GM20431 (cell line): ENCODE measurements around the gene MEIS2.
"Not testable (repeated sequence)": the region's sequence is repeated elsewhere in the genome, so short reads cannot be mapped to it uniquely, and the experiment has no call there.

Experiments
- in situ Hi-C: fragments of 300-500 bp; cut with MseI, MboI; formaldehyde crosslinking; loops from one replicate; pipeline ENCODE4 v1.15.0; 2020; ENCODE audit warnings: low sequenced_read_pairs; ENCODE audit not compliant: unreplicated experiment

The MEIS2 gene

GRCh38 chr15:36980281-36980680 lies 120.1 kb downstream of the MEIS2 start:
- in situ Hi-C loops, result not testable (repeated sequence)

GRCh38 chr15:36978625-36979024 lies 121.7 kb downstream of the MEIS2 start:
- in situ Hi-C loops, result no loop called here

- in situ Hi-C loops, result no loop called here
Measured at GRCh38 chr15:36978126-36978525, 122.2 kb downstream of the MEIS2 start.

- in situ Hi-C loops, result no loop called here
Measured at GRCh38 chr15:36977659-36978058, 122.7 kb downstream of the MEIS2 start.

- in situ Hi-C loops, result no loop called here
Measured at GRCh38 chr15:36972704-36973103, 127.6 kb downstream of the MEIS2 start.

- in situ Hi-C loops, result no loop called here
Measured at GRCh38 chr15:36970522-36970921, 129.8 kb downstream of the MEIS2 start.

GRCh38 chr15:36967929-36968328 lies 132.4 kb downstream of the MEIS2 start:
- in situ Hi-C loops, result no loop called here

GRCh38 chr15:36966708-36967107 lies 133.6 kb downstream of the MEIS2 start:
- in situ Hi-C loops, result no loop called here

GRCh38 chr15:36965570-36966342 lies 134.6 kb downstream of the MEIS2 start:
- in situ Hi-C loops, result no loop called here

GRCh38 chr15:36964626-36965025 lies 135.7 kb downstream of the MEIS2 start:
- in situ Hi-C loops, result no loop called here

GRCh38 chr15:36961956-36962355 lies 138.4 kb downstream of the MEIS2 start:
- in situ Hi-C loops, result no loop called here

- in situ Hi-C loops, result no loop called here
Measured at GRCh38 chr15:36960947-36961227, 139.5 kb downstream of the MEIS2 start.

GRCh38 chr15:36960179-36960946 lies 140.0 kb downstream of the MEIS2 start:
- in situ Hi-C loops, result no loop called here

GRCh38 chr15:36959746-36960145 lies 140.6 kb downstream of the MEIS2 start:
- in situ Hi-C loops, result no loop called here

GRCh38 chr15:36958606-36959005 lies 141.7 kb downstream of the MEIS2 start:
- in situ Hi-C loops, result no loop called here

- in situ Hi-C loops, result no loop called here
Measured at GRCh38 chr15:36954486-36954885, 145.9 kb downstream of the MEIS2 start.

- in situ Hi-C loops, result no loop called here
Measured at GRCh38 chr15:36953346-36953745, 147.0 kb downstream of the MEIS2 start.

- in situ Hi-C loops, result no loop called here
Measured at GRCh38 chr15:36951731-36952247, 148.6 kb downstream of the MEIS2 start.

GRCh38 chr15:36950371-36950770 lies 150.0 kb downstream of the MEIS2 start:
- in situ Hi-C loops, result no loop called here

- in situ Hi-C loops, result no loop called here
Measured at GRCh38 chr15:36948982-36949381, 151.4 kb downstream of the MEIS2 start.

- in situ Hi-C loops, result no loop called here
Measured at GRCh38 chr15:36947035-36947719, 153.2 kb downstream of the MEIS2 start.
